C4-2B (cell line): ENCODE measurements around the gene ATG9B.

Source experiments
- H3K27ac ChIP-seq: fragments of 450-650 bp; 2 replicates; pipeline ENCODE4 v1.5.1; 2017
- CTCF ChIP-seq: fragments of 450-650 bp; conservative IDR thresholded peaks from 2 replicates; pipeline ENCODE4 v1.5.1; 2017; ENCODE audit warnings: mild to moderate bottlenecking
- ZFX ChIP-seq: fragments of 450-650 bp; IDR thresholded peaks from 2 replicates; pipeline ENCODE4 v1.6.1; 2017

Gene ATG9B

GRCh38 chr7:150998341-150998740 lies 26.0 kb downstream of the ATG9B start:
- no peak overlapping the region for H3K27ac ChIP-seq
- no peak for TF ChIP-seq CTCF

- H3K27ac ChIP-seq: no peak overlapping the region
- TF ChIP-seq CTCF (no peak), ZFX (no peak)
Measured at GRCh38 chr7:150997817-150998216, 26.5 kb downstream of the ATG9B start.

GRCh38 chr7:150997075-150997511 lies 27.2 kb downstream of the ATG9B start:
- H3K27ac ChIP-seq: no peak overlapping the region
- no peak for TF ChIP-seq ZFX
- no peak for TF ChIP-seq CTCF

- no peak overlapping the region for H3K27ac ChIP-seq
- no peak for TF ChIP-seq ZFX
- TF ChIP-seq CTCF: no peak
Measured at GRCh38 chr7:150996376-150997074, 27.8 kb downstream of the ATG9B start.

- no peak overlapping the region for H3K27ac ChIP-seq
- TF ChIP-seq CTCF: no peak
- no peak for TF ChIP-seq ZFX
Measured at GRCh38 chr7:150994838-150995510, 29.3 kb downstream of the ATG9B start.

- no peak overlapping the region for H3K27ac ChIP-seq
- TF ChIP-seq CTCF (no peak), ZFX (no peak)
Measured at GRCh38 chr7:150994141-150994837, 30.0 kb downstream of the ATG9B start.

- no peak overlapping the region for H3K27ac ChIP-seq
- TF ChIP-seq CTCF: no peak
- no peak for TF ChIP-seq ZFX
Measured at GRCh38 chr7:150993511-150993910, 30.8 kb downstream of the ATG9B start.
